HG03066 (cell line): Measurements from ENCODE around the gene YTHDF2.
"Not testable (repeated sequence)": the region's sequence is repeated elsewhere in the genome, so short reads cannot be mapped to it uniquely, and the experiment has no call there.

Experiments used
- ATAC-seq: cut with Tn5 transposase; IDR thresholded peaks from one replicate; pipeline ENCODE4 v1.9.1; 2021; ENCODE audit warnings: low read depth; ENCODE audit not compliant: unreplicated experiment

YTHDF2 gene

DNA sequence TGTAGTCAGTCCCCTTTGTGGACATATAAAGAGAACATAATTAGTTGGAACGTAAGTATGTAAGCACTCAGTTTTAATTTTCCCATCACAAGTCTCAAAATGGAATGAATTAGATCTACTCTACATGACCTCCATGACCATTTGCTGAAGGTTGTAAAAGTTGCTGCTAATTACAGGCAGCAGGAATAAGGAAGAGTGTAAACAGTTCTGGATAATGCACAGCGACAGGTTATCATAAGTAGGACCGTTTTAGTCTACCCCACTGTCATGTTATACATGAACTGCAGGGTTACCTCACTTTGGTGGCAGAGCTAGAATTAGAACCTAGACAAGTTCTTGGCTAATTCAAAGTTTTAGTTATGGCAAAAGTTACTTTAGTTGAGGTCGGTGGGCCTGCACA is 21.7 kb downstream of the YTHDF2 start:
- ATAC-seq: no peak

DNA sequence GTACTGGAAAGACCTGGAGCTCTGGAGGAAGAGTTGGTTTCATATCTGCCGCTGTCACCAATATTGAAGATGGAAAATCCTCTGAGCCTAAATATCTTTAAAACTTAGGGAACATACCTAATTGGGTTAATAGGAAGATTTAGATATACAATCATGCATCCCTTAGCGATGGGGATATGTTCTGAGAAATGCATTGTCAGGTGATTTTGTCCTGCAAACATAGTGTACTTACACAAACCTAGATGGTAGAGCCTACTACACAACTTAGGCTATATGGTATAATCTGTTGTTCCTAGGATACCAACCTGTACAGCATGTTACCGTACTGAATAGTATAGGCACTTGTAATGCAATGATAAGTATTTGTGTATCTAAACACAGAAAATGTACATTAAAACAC is 22.5 kb downstream of the YTHDF2 start:
- no peak for ATAC-seq

DNA sequence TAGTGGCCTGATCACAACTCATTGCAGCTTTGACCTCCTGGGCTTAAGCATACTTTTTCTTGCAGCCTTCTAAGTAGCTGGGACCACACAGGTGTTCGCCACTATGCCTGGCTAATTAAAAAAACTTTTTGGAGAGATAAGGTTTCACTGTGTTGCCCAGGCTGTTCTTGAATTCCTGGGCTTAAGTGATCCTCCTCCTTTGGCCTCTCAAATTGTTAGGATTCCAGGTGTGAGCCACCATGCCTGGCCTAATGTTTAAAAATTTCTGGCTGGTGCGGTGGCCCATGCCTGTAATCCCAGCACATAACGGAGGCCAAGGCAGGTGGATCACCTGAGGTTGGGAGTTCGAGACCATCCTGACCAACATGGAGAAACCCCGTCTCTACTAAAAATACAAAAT is 24.4 kb downstream of the YTHDF2 start:
- no peak for ATAC-seq

GRCh38 chr1:28766532-28767183 is 29.9 kb downstream of the YTHDF2 start:
- ATAC-seq: no peak

DNA sequence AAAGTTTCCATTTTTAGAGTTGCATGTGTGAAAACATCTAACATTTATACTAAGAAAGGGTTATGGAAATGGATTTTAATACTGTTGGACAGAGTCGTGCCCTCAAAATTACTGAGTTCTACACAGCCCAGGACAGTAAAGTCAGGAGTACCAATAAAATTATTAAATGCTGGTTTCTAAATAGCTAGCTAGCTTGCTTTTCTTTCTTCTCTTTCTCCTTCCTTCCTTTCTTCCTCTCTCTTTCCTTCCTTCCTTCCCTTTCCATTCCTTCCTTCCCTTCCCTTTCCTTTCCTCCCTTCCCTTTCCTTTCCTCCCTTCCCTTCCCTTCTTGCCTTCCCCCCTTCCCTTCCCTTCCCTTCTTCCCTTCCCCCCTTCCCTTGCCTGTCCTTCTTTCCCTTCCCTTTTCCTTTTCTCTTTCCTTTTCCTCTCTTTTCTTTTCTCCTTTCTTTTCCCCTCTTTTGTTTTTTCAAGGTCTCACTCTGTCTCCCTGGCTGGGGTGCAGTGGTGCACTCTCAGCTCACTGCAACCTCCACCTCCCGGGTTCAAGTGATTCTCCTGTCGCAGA is 33.9 kb downstream of the YTHDF2 start:
- ATAC-seq: no peak

DNA sequence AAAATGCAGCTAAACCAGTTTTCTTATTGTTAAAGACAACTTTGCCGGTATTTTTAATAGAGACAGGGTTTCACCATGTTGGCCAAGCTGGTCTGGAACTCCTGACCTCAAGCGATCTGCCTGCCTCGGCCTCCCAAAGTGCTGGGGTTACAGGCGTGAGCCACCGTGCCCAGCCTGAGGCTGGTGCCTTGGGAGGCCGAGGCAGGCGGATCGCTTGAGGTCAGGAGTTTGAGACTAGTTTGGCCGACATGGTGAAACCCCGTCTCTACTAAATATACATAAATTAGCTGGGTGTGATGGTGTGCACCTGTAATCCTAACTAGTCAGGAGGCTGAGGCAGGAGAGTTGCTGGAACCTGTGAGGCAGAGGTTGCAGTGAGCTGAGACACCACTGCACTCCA is 35.2 kb downstream of the YTHDF2 start:
- not testable (repeated sequence) for ATAC-seq

DNA sequence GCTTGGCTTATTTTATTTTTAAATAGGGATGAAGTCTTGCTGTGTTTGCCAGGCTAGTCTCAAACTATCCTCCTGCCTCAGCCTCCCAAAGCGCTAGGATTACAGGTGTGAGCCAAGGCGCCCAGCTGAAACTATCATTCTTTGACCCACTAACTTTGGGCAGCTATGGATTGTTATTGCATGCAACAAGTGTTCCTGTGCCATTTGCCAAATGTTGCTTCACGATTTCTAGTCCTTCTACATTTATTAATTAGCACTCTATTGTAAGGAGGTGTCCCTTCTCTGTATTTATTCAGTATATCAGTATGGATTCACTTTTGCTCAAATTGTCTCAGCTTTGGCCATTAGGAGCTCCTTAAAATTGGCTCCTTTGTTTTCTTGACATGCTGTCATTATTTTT is 36.4 kb downstream of the YTHDF2 start:
- ATAC-seq: no peak

GRCh38 chr1:28775121-28775942 is 38.6 kb downstream of the YTHDF2 start:
- no peak for ATAC-seq

DNA sequence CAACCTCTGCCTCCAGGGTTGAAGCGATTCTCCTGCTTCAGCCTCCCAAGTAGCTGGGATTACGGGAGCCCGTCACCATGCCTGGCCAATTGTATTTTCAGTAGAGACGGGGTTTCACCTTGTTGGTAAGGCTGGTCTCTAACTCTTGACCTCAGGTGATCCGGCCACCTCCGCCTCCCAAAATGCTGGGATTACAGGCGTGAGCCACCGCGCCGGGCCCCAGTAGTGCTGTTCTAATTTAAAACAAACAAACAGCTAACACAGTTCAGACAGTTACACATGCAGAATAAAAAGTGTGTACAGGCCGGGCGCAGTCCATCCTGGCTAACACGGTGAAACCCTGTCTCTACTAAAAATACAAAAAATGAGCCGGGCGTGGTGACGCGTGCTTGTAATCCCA is 39.6 kb downstream of the YTHDF2 start:
- no peak for ATAC-seq

- no peak for ATAC-seq
Observed at GRCh38 chr1:28778021-28778420, 41.3 kb downstream of the YTHDF2 start.

DNA sequence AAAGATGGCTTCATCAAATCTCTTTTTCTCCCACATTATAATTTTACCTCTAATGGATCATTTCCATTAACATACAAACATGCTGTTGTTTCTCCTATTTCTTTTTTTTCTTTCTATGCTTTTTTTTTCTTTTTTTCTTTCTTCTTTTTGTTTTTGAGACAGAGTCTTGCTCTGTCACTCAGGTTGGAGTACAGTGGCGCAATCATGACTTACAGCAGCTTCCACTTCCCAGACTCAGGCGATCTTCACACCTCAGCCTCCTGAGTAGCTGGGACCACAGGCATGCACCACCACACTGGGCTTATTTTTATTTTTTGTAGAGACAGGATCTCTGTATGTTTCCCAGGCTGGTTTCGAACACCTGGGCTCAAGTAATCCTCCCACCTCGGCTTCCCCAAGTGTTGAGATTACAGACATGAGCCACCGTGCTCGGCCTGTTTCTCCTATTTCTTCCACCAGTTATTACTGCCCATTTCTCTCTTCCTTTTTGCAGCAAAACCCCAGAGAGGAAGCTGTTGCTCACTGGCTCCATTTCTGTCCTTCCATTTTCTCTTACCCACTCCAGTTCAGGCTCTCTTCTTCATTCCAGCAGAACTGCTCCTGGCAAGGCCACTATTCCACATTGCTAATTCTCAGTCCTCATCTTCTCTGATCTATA is 43.1 kb downstream of the YTHDF2 start:
- no peak for ATAC-seq

DNA sequence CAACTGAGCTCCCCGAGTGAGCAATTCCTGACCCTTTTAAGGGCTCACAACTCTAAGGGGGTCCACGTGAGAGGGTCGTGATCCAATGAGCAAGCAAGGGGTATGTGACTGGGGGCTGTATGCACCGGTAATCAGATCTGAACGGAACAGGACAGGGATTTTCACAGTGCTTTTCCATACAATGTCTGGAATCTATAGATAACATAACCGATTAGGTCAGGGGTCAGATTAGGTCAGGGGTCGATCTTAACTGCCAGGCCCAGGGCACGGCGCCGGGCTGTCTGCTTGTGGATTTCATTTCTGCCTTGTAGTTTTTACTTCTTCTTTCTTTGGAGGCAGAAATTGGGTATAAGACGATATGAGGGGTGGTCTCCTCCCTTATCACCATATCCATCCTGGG is 44.6 kb downstream of the YTHDF2 start:
- ATAC-seq: no peak

GRCh38 chr1:28782011-28782410 is 45.3 kb downstream of the YTHDF2 start:
- no peak for ATAC-seq

GRCh38 chr1:28783363-28783762 is 46.6 kb downstream of the YTHDF2 start:
- no peak for ATAC-seq

GRCh38 chr1:28789412-28789811 is 52.7 kb downstream of the YTHDF2 start:
- ATAC-seq: no peak

GRCh38 chr1:28789816-28790215 is 53.1 kb downstream of the YTHDF2 start:
- no peak for ATAC-seq

GRCh38 chr1:28790377-28791035 is 53.8 kb downstream of the YTHDF2 start:
- no peak for ATAC-seq

DNA sequence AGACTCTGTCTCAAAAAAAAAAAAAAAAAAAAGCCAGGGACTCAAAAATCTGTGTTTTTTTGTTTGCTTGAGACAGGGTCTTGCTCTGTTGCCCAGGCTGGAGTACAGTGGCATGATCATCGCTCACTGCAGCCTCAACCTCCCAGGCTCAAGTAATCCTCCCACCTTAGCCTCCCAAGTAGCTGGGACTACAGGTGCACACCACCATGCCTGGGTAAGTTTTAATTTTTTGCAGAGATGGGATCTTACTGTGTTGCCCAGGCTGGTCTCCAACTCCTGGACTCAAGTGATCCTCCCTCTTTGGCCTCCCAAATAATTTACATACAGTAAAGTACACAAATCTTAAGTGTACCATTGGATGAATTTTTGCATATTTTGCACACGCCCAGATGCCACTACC is 55.2 kb downstream of the YTHDF2 start:
- not testable (repeated sequence) for ATAC-seq

- ATAC-seq: no peak
Observed at GRCh38 chr1:28792644-28793121, 55.9 kb downstream of the YTHDF2 start.

DNA sequence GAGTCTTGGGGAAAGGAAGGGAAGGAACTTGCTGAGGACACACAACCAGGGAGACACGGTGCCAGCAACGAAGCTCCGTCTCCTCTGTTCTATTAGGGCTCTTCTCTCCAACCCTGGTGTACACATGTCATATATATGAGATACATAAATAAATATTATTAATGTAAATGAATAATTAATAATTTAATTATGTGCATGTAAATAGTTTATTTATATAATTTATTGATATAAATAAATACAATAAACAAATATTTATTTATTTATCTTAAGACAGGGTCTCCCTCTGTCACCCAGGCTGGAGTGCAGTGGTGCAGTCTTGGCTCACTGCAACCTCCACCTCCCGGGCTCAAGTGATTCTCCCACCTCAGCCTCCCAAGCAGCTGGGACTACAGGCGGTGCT is 57.8 kb downstream of the YTHDF2 start:
- not testable (repeated sequence) for ATAC-seq
